DND-41 (cell line): ENCODE data around the gene BPIFB4.

Source experiments
- ATAC-seq: fragments of 200-7000 bp; cut with Tn5 transposase; 3 replicates; pipeline ENCODE4 v1.9.1; 2021; ENCODE audit warnings: low read depth; ENCODE audit not compliant: insufficient read depth
- DNase-seq: peaks from one replicate; pipeline ENCODE4 v3.0.0-alpha.2; 2020
- H2AFZ ChIP-seq: 2 replicates; pipeline ENCODE4 v1.6.0; 2012; ENCODE audit warnings: low read depth, low read length
- H3K27ac ChIP-seq: 2 replicates; pipeline ENCODE4 v1.5.1; 2012; ENCODE audit warnings: low read length, inconsistent platforms
- H3K27me3 ChIP-seq: fragments of 200-600 bp; sonication (generic); 2 replicates; pipeline ENCODE4 v1.6.0; 2012; ENCODE audit warnings: low read length, mild to moderate bottlenecking, inconsistent platforms; ENCODE audit not compliant: insufficient read depth, poor library complexity
- H3K36me3 ChIP-seq: 2 replicates; pipeline ENCODE4 v1.5.1; 2012; ENCODE audit warnings: low read length, inconsistent platforms; ENCODE audit not compliant: insufficient read depth
- H3K4me1 ChIP-seq: 2 replicates; pipeline ENCODE4 v1.5.1; 2012; ENCODE audit warnings: mild to moderate bottlenecking, low read length; ENCODE audit not compliant: insufficient read depth
- H3K4me2 ChIP-seq: 2 replicates; pipeline ENCODE4 v1.6.0; 2012; ENCODE audit warnings: mild to moderate bottlenecking, moderate library complexity, low read length, inconsistent platforms; ENCODE audit not compliant: insufficient read depth
- H3K4me3 ChIP-seq, 2 experiments: fragments of 200-600 bp in 1 of 2; shearing (Covaris generic) in 1 of 2; 2 replicates each; pipeline ENCODE4 v1.5.1; 2012 to 2016; ENCODE audit warnings: inconsistent platforms in 2 of 2, low read length in 2 of 2, mild to moderate bottlenecking in 2 of 2, low read depth in 1 of 2, moderate library complexity in 1 of 2
- H3K79me2 ChIP-seq: 2 replicates; pipeline ENCODE4 v1.6.0; 2012; ENCODE audit warnings: low read length, inconsistent platforms; ENCODE audit not compliant: insufficient read depth
- H3K9ac ChIP-seq: 2 replicates; pipeline ENCODE4 v1.6.0; 2012; ENCODE audit warnings: low read depth, mild to moderate bottlenecking, inconsistent platforms, low read length, moderate library complexity
- H3K9me3 ChIP-seq: 2 replicates; pipeline ENCODE4 v1.5.1; 2012; ENCODE audit warnings: low read length, moderate library complexity, mild to moderate bottlenecking, inconsistent platforms; ENCODE audit not compliant: insufficient read depth, severe bottlenecking
- H4K20me1 ChIP-seq: 2 replicates; pipeline ENCODE4 v1.6.0; 2012; ENCODE audit warnings: low read length; ENCODE audit not compliant: insufficient read depth
- CTCF ChIP-seq: IDR thresholded peaks from 2 replicates; pipeline ENCODE4 v1.5.1; 2012; ENCODE audit warnings: borderline replicate concordance, low read length, moderate library complexity, mild to moderate bottlenecking; ENCODE audit not compliant: poor library complexity, severe bottlenecking; ENCODE audit errors: extremely low read depth
- EZH2 ChIP-seq: IDR thresholded peaks from 3 replicates; pipeline ENCODE4 v1.6.1; 2012; ENCODE audit warnings: borderline replicate concordance, low read depth, mild to moderate bottlenecking, moderate library complexity, low read length, inconsistent platforms; ENCODE audit not compliant: severe bottlenecking

Gene BPIFB4

GRCh38 chr20:33124994-33125393, 45.6 kb downstream of the BPIFB4 start:
- Histone ChIP-seq H2AFZ (no peak overlapping the region), H3K9ac (no peak overlapping the region), H3K9me3 (no peaks in the 10 kb centered on the region), H3K27me3 (peaks cover 10% of the 10 kb centered on the region), H3K79me2 (no peaks in the 10 kb centered on the region), H4K20me1 (no peaks in the 10 kb centered on the region), H3K4me2 (no peak overlapping the region), H3K36me3 (no peaks in the 10 kb centered on the region), H3K4me1 (no peaks in the 10 kb centered on the region), H3K4me3 (no peak overlapping the region), H3K27ac (no peak overlapping the region)
- DNase-seq, result no peak
- no peak for ATAC-seq
- TF ChIP-seq CTCF (no peak), EZH2 (no peak)

GRCh38 chr20:33125983-33126382, 46.5 kb downstream of the BPIFB4 start:
- H3K9me3 ChIP-seq, result no peaks in the 10 kb centered on the region
- H3K4me1 ChIP-seq, result no peaks in the 10 kb centered on the region
- H2AFZ ChIP-seq, result no peak overlapping the region
- ATAC-seq, result no peak
- no peaks in the 10 kb centered on the region for H3K79me2 ChIP-seq
- H3K9ac ChIP-seq, result no peak overlapping the region
- no peak overlapping the region for H3K4me2 ChIP-seq
- no peaks in the 10 kb centered on the region for H3K36me3 ChIP-seq
- TF ChIP-seq EZH2 (no peak), CTCF (no peak)
- H3K4me3 ChIP-seq, result no peak overlapping the region
- H4K20me1 ChIP-seq, result no peaks in the 10 kb centered on the region
- no peak overlapping the region for H3K27ac ChIP-seq
- H3K27me3 ChIP-seq, result peaks cover 12% of the 10 kb centered on the region
- DNase-seq, result no peak

- TF ChIP-seq EZH2 (no peak), CTCF (no peak)
- Histone ChIP-seq H3K79me2 (no peaks in the 10 kb centered on the region), H3K9ac (no peak overlapping the region), H3K4me1 (no peaks in the 10 kb centered on the region), H3K27ac (no peak overlapping the region), H3K4me3 (no peak overlapping the region), H3K27me3 (peaks cover 19% of the 10 kb centered on the region), H4K20me1 (no peaks in the 10 kb centered on the region), H3K9me3 (no peaks in the 10 kb centered on the region), H3K36me3 (no peaks in the 10 kb centered on the region), H3K4me2 (no peak overlapping the region), H2AFZ (no peak overlapping the region)
- no peak for DNase-seq
- no peak for ATAC-seq
These were observed 48.1 kb downstream of the BPIFB4 start for GRCh38 chr20:33127422-33128097.

- ATAC-seq (no peak), DNase-seq (no peak)
- no peaks in the 10 kb centered on the region for H3K36me3 ChIP-seq
- no peak for TF ChIP-seq EZH2
- TF ChIP-seq CTCF, result no peak
- H3K4me2 ChIP-seq, result no peak overlapping the region
- no peaks in the 10 kb centered on the region for H3K9me3 ChIP-seq
- no peaks in the 10 kb centered on the region for H3K79me2 ChIP-seq
- H2AFZ ChIP-seq, result no peak overlapping the region
- H3K27ac ChIP-seq, result no peak overlapping the region
- no peaks in the 10 kb centered on the region for H3K4me1 ChIP-seq
- H3K27me3 ChIP-seq, result peaks cover 19% of the 10 kb centered on the region
- no peak overlapping the region for H3K4me3 ChIP-seq
- H4K20me1 ChIP-seq, result no peaks in the 10 kb centered on the region
- H3K9ac ChIP-seq, result no peak overlapping the region
These were observed 51.2 kb downstream of the BPIFB4 start for GRCh38 chr20:33130568-33131061.
